Suprapubic skin (tissue), 4 donors: ENCODE results near the gene AQP5. TPM values are rescaled to one million over a fixed set of nuclear protein-coding genes. Genes with fewer than 3 reads are reported as not detected.

ENCODE experiments used
- DNase-seq, 2 donors: peaks; one replicate each; pipeline ENCODE4 v3.0.0-alpha.2; 2019; ENCODE audit warnings: low spot score in 2 of 2
- H3K27ac ChIP-seq: fragments of 200-600 bp; sonication (generic); one replicate; pipeline ENCODE4 v1.5.1; 2019
- H3K27me3 ChIP-seq: fragments of 200-600 bp; sonication (generic); one replicate; pipeline ENCODE4 v1.5.1; 2019
- H3K36me3 ChIP-seq: fragments of 200-600 bp; sonication (generic); one replicate; pipeline ENCODE4 v1.5.1; 2019
- H3K4me1 ChIP-seq: fragments of 200-600 bp; sonication (generic); one replicate; pipeline ENCODE4 v1.5.1; 2019
- H3K4me3 ChIP-seq: fragments of 200-600 bp; sonication (generic); one replicate; pipeline ENCODE4 v1.5.1; 2019; ENCODE audit warnings: mild to moderate bottlenecking
- H3K9me3 ChIP-seq: fragments of 200-600 bp; sonication (generic); one replicate; pipeline ENCODE4 v1.5.1; 2019
- EP300 ChIP-seq: sonication (generic); formaldehyde crosslinking; IDR thresholded peaks from one replicate; pipeline ENCODE4 v1.6.1; 2017; ENCODE audit warnings: antibody characterized with exemption
- POLR2A ChIP-seq, 2 donors: fragments of 450-650 bp; IDR thresholded peaks; one replicate each; pipeline ENCODE4 v1.6.1; 2017; ENCODE audit warnings: antibody characterized with exemption in 2 of 2, mild to moderate bottlenecking in 2 of 2, moderate library complexity in 2 of 2
- POLR2AphosphoS5 ChIP-seq, 3 donors: sonication (generic); formaldehyde crosslinking; IDR thresholded peaks; one replicate each; pipeline ENCODE4 v1.6.1; 2017; ENCODE audit warnings: antibody characterized with exemption in 3 of 3
- WGBS: methylation state at CpG from one replicate; pipeline ENCODE4 v1.1.5; 2018; 5-methylcytosine and 5-hydroxymethylcytosine counted together
- total RNA-seq, 4 donors: library from RNA; depleted of rRNA; stranded (reverse); fragments of >200 nt; gene quantifications; one replicate each; pipeline ENCODE4 v1.1.0, GENCODE V29; 2016
- TF ChIP-seq, protein P1 (sequence below), 2 donors: fragments of 200-600 bp in 1 of 2; fragments of 450-650 bp in 1 of 2; sonication (generic) in 1 of 2; IDR thresholded peaks; one replicate each; pipeline ENCODE4 v1.5.1; 2016 to 2019; ENCODE audit warnings: antibody characterized with exemption in 2 of 2, mild to moderate bottlenecking in 1 of 2, moderate library complexity in 1 of 2

Gene AQP5
- total RNA-seq, 4 donors from 2014 or later = 128 to 258 (median 196) TPM

DNA sequence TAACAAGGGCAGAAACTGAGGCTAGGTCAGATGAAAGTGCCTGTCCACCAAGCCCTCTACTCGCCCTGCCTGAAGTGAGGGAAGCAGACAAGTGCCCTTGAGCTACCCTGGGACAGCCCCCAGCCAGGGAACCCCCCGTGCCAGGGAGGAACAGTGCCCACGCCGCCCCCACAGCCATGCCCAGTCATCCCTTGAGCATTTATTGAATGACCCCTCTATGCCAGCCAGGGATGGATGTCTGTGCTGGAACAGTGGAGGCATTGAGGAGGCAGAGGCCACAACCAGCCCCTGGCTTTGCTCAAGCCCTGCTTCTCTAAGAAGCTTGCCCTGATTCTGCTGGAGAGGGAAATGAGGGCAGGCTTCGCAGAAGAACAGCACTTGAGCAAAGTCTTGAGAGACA, 7.4 kb downstream of the AQP5 start:
- Histone ChIP-seq H3K36me3 (no peaks in the 10 kb centered on the region), H3K27me3 (peaks cover 23% of the 10 kb centered on the region), H3K27ac (no peak overlapping the region), H3K4me1 (peaks cover 10% of the 10 kb centered on the region), H3K4me3 (no peak overlapping the region), H3K9me3 (no peaks in the 10 kb centered on the region)
- DNase-seq = peak in 1 of 2 donors; percentile 75
- 94% methylated on average over 5 of the region's 5 CpGs for WGBS
- no peak for TF ChIP-seq EP300

GRCh38 chr12:49969651-49970429, 8.2 kb downstream of the AQP5 start:
- no peaks in the 10 kb centered on the region for H3K36me3 ChIP-seq
- H3K4me1 ChIP-seq = peaks cover 16% of the 10 kb centered on the region
- no peak overlapping the region for H3K4me3 ChIP-seq
- H3K27me3 ChIP-seq = peaks cover 23% of the 10 kb centered on the region
- DNase-seq = peak in 1 of 2 donors; percentile 43
- 72% methylated on average over 12 of the region's 12 CpGs for WGBS
- TF ChIP-seq, protein P1, sequence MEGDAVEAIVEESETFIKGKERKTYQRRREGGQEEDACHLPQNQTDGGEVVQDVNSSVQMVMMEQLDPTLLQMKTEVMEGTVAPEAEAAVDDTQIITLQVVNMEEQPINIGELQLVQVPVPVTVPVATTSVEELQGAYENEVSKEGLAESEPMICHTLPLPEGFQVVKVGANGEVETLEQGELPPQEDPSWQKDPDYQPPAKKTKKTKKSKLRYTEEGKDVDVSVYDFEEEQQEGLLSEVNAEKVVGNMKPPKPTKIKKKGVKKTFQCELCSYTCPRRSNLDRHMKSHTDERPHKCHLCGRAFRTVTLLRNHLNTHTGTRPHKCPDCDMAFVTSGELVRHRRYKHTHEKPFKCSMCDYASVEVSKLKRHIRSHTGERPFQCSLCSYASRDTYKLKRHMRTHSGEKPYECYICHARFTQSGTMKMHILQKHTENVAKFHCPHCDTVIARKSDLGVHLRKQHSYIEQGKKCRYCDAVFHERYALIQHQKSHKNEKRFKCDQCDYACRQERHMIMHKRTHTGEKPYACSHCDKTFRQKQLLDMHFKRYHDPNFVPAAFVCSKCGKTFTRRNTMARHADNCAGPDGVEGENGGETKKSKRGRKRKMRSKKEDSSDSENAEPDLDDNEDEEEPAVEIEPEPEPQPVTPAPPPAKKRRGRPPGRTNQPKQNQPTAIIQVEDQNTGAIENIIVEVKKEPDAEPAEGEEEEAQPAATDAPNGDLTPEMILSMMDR (IDR thresholded peaks at IDR 0.05) = no peak
- TF ChIP-seq POLR2A (IDR thresholded peaks at IDR 0.05) (no peak), POLR2AphosphoS5 (IDR thresholded peaks at IDR 0.05) (no peak), EP300 (no peak)
- H3K27ac ChIP-seq = no peak overlapping the region
- H3K9me3 ChIP-seq = no peaks in the 10 kb centered on the region

- TF ChIP-seq, protein P1 (IDR thresholded peaks at IDR 0.05) = no peak
- TF ChIP-seq POLR2A (IDR thresholded peaks at IDR 0.05) (no peak), EP300 (no peak), POLR2AphosphoS5 (IDR thresholded peaks at IDR 0.05) (no peak)
- Histone ChIP-seq H3K27ac (no peak overlapping the region), H3K4me3 (no peak overlapping the region), H3K27me3 (peaks cover 20% of the 10 kb centered on the region), H3K9me3 (no peaks in the 10 kb centered on the region), H3K36me3 (no peaks in the 10 kb centered on the region), H3K4me1 (peaks cover 18% of the 10 kb centered on the region)
- no peak for DNase-seq
- 64% methylated on average over 10 of the region's 10 CpGs for WGBS
Measured at GRCh38 chr12:49970658-49971057, 9.0 kb downstream of the AQP5 start.

GRCh38 chr12:49971141-49971540, 9.5 kb downstream of the AQP5 start:
- WGBS = 41% methylated on average over 6 of the region's 6 CpGs
- Histone ChIP-seq H3K27ac (no peak overlapping the region), H3K36me3 (no peaks in the 10 kb centered on the region), H3K27me3 (peaks cover 20% of the 10 kb centered on the region), H3K4me1 (peaks cover 18% of the 10 kb centered on the region), H3K4me3 (no peak overlapping the region), H3K9me3 (no peaks in the 10 kb centered on the region)
- TF ChIP-seq POLR2AphosphoS5 (IDR thresholded peaks at IDR 0.05) (no peak), POLR2A (IDR thresholded peaks at IDR 0.05) (no peak), EP300 (no peak)
- TF ChIP-seq, protein P1 (IDR thresholded peaks at IDR 0.05) = no peak
- DNase-seq = no peak

DNA sequence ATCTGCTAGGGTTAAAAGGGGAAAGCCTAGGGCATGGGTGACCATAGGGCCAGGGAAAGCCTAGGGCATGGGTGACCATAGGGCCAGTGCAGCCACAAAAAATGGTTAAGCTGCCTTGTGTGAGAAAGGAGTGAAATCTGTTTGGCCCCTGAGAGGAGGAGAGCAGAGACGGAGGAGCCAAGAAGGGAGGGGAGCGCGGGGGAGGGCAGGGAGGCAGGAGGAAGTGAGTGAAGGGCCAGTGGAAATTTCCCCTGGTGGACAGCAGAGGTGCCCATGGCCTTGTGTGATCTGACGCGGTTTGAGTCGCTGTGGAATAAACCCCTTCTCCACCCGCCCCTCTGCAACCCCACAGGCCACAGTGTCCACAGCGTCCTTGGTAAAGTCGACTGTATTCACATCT, 10.5 kb downstream of the AQP5 start:
- DNase-seq = no peak
- H3K9me3 ChIP-seq = no peaks in the 10 kb centered on the region

DNA sequence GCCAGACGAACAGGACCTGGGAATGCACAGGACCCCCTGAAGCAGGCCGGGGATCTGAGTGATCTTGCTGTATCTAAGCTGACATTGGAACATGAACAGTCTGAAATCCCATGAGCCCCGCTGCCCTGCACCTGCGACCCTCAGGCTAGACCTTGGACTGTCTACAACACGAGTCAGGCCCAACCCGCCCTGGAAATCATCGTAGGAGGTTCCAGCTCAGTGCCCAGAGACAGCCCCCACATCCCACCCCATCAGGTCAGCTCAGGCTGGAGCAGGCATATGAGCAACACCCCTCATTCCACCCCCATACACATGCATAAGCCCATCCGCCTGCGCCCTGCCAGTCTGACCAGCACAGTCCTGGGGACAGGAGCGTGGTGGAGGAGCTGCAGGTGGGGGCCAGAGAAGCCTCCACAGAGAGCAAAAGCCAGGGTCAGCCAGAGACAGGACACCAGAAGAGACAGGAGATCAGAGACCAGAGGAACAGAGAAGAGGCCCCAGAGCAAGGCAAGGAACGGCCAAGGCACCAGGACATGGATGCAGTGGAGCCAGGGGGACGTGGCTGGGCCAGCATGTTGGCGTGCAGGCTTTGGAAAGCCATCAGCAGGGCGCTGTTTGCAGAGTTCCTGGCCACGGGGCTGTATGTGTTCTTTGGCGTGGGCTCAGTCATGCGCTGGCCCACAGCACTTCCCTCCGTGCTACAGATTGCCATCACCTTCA, 11.1 kb downstream of the AQP5 start, which contains the start of gene AQP6:
Gene AQP6 (plus strand): TSS at position 307 of the 720 bp plus-strand sequence. CDS start 227 bp downstream, at position 534.
- H3K4me3 ChIP-seq = no peak within 1 kb of the TSS
- WGBS = 85% methylated on average over 18 of the region's 18 CpGs
- DNase-seq = no peak

More for the DNA sequence above, 10.5 kb downstream of the AQP5 start:
- peaks cover 20% of the 10 kb centered on the region for H3K27me3 ChIP-seq
- peaks cover 16% of the 10 kb centered on the region for H3K4me1 ChIP-seq
- no peak overlapping the region for H3K4me3 ChIP-seq
- TF ChIP-seq POLR2A (IDR thresholded peaks at IDR 0.05) (no peak), EP300 (no peak)
- 77% methylated on average over 9 of the region's 9 CpGs for WGBS
- no peaks in the 10 kb centered on the region for H3K36me3 ChIP-seq
- no peak overlapping the region for H3K27ac ChIP-seq

More for the DNA sequence above, 11.1 kb downstream of the AQP5 start, which contains the start of gene AQP6:
- TF ChIP-seq POLR2AphosphoS5 (IDR thresholded peaks at IDR 0.05) (no peak), POLR2A (IDR thresholded peaks at IDR 0.05) (no peak), EP300 (no peak)
- TF ChIP-seq, protein P1 (IDR thresholded peaks at IDR 0.05) = no peak
- peaks cover 9% of the 10 kb centered on the region for H3K4me1 ChIP-seq
- no peaks in the 10 kb centered on the region for H3K36me3 ChIP-seq
- no peak within 1 kb of the TSS for H3K27ac ChIP-seq
- no peaks in the 10 kb centered on the region for H3K9me3 ChIP-seq
- peaks cover 19% of the 10 kb centered on the region for H3K27me3 ChIP-seq
